NCI-H748 (cell line): ENCODE data around the gene GREB1.

Source experiments
- DNase-seq: peaks from one replicate; lab custom pipeline; 2025; ENCODE audit not compliant: unreplicated experiment; lab: John Stamatoyannopoulos, UW

The GREB1 gene

GRCh38 chr2:11633923-11634478, 100.2 kb downstream of the GREB1 start:
- no peak for DNase-seq

DNA sequence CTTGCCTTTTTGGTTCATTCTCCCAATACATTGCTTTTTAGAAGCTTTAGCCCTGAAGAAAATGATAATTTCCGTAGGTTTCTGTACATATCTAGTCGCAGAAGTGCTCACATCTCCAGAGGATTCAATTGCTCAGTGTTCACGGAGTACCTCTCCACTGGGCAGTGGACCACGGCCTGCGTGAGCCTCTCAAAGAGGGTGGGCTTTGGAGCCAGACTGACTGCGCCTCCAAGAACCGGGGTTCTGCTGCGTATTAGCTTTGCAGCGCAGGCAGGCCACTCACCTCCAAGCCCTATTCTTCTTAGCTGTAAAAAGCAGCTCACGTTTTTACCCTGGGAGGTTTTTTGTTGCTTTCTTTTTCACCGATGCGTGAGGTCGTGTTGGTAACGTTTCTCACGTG, 100.7 kb downstream of the GREB1 start:
- DNase-seq: no peak

DNA sequence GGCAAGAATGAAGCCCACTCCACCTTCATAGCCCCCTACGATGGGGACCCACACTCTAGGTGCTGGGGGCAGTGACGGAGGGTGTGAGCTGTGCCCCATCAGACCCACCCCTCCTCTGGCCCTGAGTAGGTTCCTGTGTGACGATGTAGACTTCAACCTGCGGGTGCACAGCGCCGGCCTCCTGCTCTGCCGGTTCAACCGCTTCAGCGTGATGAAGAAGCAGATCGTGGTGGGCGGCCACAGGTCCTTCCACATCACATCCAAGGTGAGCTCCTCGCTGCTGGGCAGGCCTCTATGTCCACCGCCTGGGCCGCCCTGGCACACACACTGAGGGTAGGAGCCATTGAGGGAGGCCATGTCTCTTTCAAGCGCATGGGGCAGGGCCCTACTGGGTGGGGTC, 101.3 kb downstream of the GREB1 start:
- no peak for DNase-seq

GRCh38 chr2:11636593-11637295, 102.9 kb downstream of the GREB1 start:
- no peak for DNase-seq

- DNase-seq: no peak
Measured at GRCh38 chr2:11637546-11637945, 103.7 kb downstream of the GREB1 start.

DNA sequence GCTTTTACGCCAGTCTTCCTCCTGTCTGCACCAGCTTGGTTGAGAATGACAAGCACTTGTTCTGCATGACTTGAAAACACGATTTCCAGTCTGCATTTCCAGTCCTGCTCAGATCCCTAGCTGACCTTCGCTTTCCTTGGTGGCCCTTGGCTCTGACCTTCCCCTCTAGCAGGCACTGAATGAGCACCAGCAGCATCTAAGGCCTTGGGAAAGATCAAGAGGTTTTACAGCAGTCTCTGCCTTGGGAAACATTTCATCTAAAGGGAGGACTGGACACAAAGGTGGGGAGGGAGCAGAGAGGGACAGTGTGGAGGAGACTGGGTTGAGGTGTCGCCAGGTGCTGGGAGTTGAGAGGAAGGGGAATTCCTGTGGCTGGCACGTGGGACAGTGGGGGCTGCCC, 105.7 kb downstream of the GREB1 start:
- DNase-seq: no peak

DNA sequence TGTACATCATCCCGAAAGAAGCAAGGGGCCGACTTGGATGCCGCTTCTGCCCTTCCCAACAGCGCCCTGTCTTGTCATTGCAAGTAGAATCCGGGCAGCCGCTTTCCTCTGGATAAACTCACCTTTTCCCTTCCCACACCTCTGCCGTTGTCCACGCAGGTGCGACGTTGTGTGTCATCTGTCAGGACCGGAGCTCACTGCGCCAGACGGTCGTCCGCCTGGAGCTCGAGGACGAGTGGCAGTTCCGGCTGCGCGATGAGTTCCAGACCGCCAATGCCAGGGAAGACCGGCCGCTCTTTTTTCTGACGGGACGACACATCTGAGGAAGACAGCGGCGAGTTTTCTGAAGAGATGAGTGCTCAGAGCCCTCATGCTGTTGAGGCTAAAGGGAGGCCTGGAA, 106.3 kb downstream of the GREB1 start:
- no peak for DNase-seq

GRCh38 chr2:11642972-11643371, 109.1 kb downstream of the GREB1 start:
- no peak for DNase-seq

- no peak for DNase-seq
Measured at GRCh38 chr2:11644293-11644692, 110.4 kb downstream of the GREB1 start.

GRCh38 chr2:11646530-11646929, 112.7 kb downstream of the GREB1 start:
- DNase-seq: no peak

GRCh38 chr2:11647834-11648600, 114.2 kb downstream of the GREB1 start:
- no peak for DNase-seq

DNA sequence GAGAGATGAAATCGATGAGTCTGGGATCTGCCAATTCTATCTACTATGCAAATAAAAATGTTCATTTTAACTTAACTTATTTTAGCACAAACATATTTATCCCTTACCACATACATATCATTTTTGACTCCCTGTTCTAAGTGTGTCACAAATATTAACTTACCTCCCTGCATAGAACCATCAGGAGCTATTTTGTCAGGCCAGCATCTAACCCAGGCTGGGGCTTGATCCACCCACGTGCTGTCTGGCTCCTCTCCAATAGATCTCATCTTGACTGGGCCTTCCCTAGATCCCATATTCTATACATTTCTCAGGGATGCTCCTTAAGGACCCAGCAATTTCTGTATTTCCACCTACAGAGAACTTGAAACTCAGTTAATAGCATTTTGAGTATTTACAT, 115.2 kb downstream of the GREB1 start:
- no peak for DNase-seq

DNA sequence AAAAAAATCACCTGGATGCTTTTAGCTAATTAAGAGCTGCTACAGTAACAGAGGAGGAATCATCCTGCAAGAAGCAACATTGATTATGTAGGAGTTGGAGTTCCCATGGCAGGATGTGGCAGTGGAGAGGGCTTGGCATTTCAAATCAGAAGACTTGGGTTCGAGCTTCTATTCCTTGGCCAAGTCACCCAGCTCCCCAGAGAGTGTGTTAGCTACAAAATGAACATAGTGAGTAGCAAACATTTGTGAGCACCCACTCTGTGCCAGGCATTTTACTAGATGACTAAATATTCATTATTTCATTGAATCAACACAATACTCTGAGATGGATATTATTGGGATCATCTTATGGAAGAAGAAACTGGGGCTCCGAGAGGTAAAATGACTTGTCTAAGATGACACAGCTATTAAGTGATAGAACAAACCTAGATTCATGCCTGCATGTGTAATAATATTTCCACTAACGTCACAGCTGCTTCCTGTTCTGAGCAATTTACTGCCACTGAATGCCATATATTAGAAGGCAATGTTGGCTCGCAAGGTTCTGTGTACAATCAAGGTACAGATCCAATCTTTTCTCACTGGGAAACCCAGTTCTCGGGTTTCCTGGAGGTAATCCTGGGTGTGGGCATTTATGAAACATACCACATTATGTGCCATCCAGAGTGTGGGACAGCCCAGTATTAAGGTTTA, 118.2 kb downstream of the GREB1 start:
- DNase-seq: no peak

- DNase-seq: no peak
Measured at GRCh38 chr2:11652553-11652952, 118.7 kb downstream of the GREB1 start.

- no peak for DNase-seq
Measured at GRCh38 chr2:11655495-11655894, 121.7 kb downstream of the GREB1 start.

- DNase-seq: no peak
Measured at GRCh38 chr2:11656252-11656651, 122.4 kb downstream of the GREB1 start.

DNA sequence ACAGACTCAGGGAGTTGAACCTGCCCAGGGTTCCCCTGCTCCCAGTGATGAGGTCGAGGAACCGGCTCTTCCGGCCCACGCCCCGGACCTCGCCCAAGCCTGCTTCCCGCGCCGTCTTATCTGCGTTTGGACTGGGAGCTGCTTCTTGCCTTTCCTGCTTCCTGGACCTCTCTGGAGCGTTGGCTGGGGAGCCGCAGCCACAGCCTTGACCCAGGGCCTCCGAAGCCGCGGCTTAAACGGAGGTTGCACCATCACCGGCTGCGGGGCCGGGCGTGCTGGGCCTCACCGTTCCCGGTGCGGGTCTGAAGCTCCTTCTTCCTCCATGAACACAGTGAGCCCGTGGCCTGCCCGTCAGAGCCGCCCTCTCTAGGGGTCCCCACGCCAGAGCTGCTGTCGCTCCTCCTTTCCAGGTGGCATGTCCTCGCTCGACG, 122.8 kb downstream of the GREB1 start:
- no peak for DNase-seq

GRCh38 chr2:11657195-11657594, 123.3 kb downstream of the GREB1 start:
- no peak for DNase-seq

DNA sequence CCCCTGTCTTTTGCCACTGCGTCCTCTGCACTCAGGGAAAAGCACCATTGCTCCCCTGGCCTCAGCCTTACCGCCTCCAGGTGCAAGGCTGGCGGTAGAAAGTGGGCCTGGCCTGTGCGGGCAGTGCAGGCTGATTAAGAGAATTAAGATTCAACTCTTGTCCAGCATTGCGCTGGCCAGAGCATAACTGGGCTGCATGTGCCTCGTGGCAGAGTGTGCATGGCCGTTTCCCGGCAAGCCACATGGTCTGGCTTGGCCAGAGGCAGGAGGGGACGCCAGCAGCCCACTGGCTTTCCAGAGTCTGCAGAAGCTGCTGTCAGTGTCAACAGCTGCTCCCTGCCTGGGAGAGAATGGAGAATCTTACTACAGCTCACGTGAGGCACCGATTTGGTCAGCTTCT, 123.8 kb downstream of the GREB1 start:
- no peak for DNase-seq

DNA sequence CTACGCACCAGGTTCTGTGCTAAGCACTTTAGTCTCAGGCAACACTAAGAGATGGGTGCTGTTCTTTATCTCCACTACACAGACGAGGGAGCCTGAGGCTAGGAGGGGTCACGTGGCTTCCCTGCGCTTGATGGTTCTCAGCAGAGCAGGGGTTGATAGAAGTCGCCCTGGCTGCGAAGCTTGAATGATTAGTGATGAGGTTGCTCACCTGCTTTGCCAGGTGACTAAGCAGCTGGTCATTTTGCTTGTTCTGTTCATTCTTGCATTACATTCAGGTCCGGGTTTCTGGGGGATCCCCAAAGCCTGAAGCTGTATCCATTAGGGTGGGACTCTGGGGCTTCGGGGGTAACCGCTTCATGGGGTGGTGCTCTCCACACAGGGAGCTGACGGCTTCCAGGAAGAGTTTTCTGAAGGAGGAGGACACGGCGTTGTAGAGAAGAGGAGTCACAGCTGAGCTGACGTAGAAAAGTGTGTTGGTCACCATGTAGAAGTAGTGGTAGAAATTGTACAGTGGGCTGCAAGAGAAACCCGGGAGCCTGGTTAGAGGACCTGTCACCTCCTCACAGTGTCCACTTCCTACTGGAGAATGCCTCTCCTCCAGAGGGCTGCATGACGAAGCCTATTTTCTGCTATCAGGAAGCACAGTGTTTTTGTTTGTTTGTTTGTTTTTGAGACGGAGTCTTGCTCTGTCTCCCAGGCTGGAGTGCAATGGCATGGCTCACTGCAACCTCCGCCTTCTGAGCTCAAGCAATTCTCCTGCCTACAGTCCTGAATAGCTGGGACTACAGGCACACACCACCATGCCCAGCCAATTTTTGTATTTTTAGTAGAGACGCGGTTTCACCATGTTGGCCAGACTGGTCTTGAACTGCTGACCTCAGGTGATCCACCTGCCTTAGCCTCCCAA, 124.6 kb downstream of the GREB1 start:
- no peak for DNase-seq

DNA sequence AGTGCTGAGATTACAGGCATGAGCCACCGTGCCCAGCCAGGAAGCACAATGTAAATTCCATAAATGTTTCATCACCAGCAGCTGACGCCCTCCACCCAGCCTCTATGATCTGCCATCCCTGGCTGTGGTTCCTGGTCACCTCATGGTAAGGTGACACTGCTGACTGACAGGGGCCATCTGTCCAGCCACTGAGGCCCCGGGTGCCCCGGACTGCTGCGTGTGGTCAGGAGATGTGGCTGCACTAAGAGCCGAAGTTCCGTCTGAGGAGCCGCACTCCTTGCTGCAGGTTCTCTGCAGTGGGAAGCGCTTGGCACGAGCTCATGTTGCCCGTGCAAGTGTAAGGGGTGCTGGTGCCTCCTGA, 125.2 kb downstream of the GREB1 start:
- DNase-seq: no peak
